Stimulated activated naive B cell treated with anti-CD40 and anti-IgM and Interleukin-4, amounts not matched to agents 10 μg/mL and 1 μg/mL and 100 μg/mL, for 72 hours (primary cell): Measurements from ENCODE around the gene GZMM.
A peak's percentile ranks its signal among the peaks of the same experiment; 100 is the strongest.

Experiments used
- ATAC-seq, 2 donors: fragments of 150-1000 bp; cut with Tn5 transposase; replicated peaks; 2 replicates each; pipeline ENCODE4 v1.10.0; 2021; ENCODE audit warnings: moderate library complexity in 1 of 2
- DNase-seq: peaks from one replicate; pipeline ENCODE4 v3.0.0; 2021
- H3K27ac Mint-ChIP-seq: one replicate; pipeline ENCODE4 v1.8.0; 2022; ENCODE audit warnings: mild to moderate bottlenecking, mixed read lengths
- H3K27me3 Mint-ChIP-seq, 2 donors: one replicate each; pipeline ENCODE4 v1.8.0; 2022; ENCODE audit warnings: mixed read lengths in 2 of 2
- H3K36me3 Mint-ChIP-seq, 2 donors: one replicate each; pipeline ENCODE4 v1.8.0; 2022; ENCODE audit warnings: mixed read lengths in 2 of 2, mild to moderate bottlenecking in 1 of 2
- H3K4me1 Mint-ChIP-seq, 2 donors: one replicate each; pipeline ENCODE4 v1.8.0; 2022; ENCODE audit warnings: mixed read lengths in 2 of 2, mild to moderate bottlenecking in 1 of 2
- H3K4me3 Mint-ChIP-seq, 2 donors: one replicate each; pipeline ENCODE4 v1.8.0; 2022; ENCODE audit warnings: mild to moderate bottlenecking in 2 of 2, mixed read lengths in 2 of 2, moderate library complexity in 1 of 2
- H3K9me3 Mint-ChIP-seq, 2 donors: one replicate each; pipeline ENCODE4 v1.8.0; 2022; ENCODE audit warnings: mixed read lengths in 2 of 2, mild to moderate bottlenecking in 1 of 2

Gene GZMM

GRCh38 chr19:519449-519865 is 24.4 kb upstream of the GZMM start:
- H3K27me3 Mint-ChIP-seq: peaks cover 0 to 5% of the 10 kb centered on the region in 2 donors
- peaks cover 3 to 5% of the 10 kb centered on the region in 2 donors for H3K4me1 Mint-ChIP-seq
- no peak overlapping the region for H3K27ac Mint-ChIP-seq
- peaks cover 0 to 2% of the 10 kb centered on the region in 2 donors for H3K9me3 Mint-ChIP-seq
- no peak for ATAC-seq
- H3K36me3 Mint-ChIP-seq: peaks cover 3 to 9% of the 10 kb centered on the region in 2 donors
- DNase-seq: no peak
- H3K4me3 Mint-ChIP-seq: no peak overlapping the region

GRCh38 chr19:522726-523125 is 21.1 kb upstream of the GZMM start:
- ATAC-seq (no peak), DNase-seq (no peak)
- Mint-ChIP-seq H3K4me3 (no peak overlapping the region), H3K36me3 (peaks cover 3 to 9% of the 10 kb centered on the region in 2 donors), H3K4me1 (peaks cover 0 to 2% of the 10 kb centered on the region in 2 donors), H3K27me3 (peaks cover 11 to 18% of the 10 kb centered on the region in 2 donors), H3K27ac (no peak overlapping the region), H3K9me3 (peaks cover 0 to 2% of the 10 kb centered on the region in 2 donors)

- no peak overlapping the region for H3K27ac Mint-ChIP-seq
- peaks cover 0 to 2% of the 10 kb centered on the region in 2 donors for H3K9me3 Mint-ChIP-seq
- H3K4me3 Mint-ChIP-seq: no peak overlapping the region
- ATAC-seq (no peak), DNase-seq (no peak)
- peaks cover 0 to 2% of the 10 kb centered on the region in 2 donors for H3K4me1 Mint-ChIP-seq
- peaks cover 3 to 9% of the 10 kb centered on the region in 2 donors for H3K36me3 Mint-ChIP-seq
- peaks cover 15 to 18% of the 10 kb centered on the region in 2 donors for H3K27me3 Mint-ChIP-seq
Measured at GRCh38 chr19:524062-524674, 19.7 kb upstream of the GZMM start.

GRCh38 chr19:525029-525428 is 18.8 kb upstream of the GZMM start:
- Mint-ChIP-seq H3K9me3 (peaks cover 0 to 2% of the 10 kb centered on the region in 2 donors), H3K27me3 (peaks cover 15 to 18% of the 10 kb centered on the region in 2 donors), H3K4me1 (peaks cover 1 to 2% of the 10 kb centered on the region in 2 donors), H3K36me3 (peaks cover 3 to 6% of the 10 kb centered on the region in 2 donors), H3K4me3 (no peak overlapping the region), H3K27ac (peak overlapping the region; percentile 85)
- DNase-seq (no peak), ATAC-seq (no peak)

- Mint-ChIP-seq H3K4me3 (no peak overlapping the region), H3K27ac (no peak overlapping the region), H3K4me1 (peaks cover 4 to 8% of the 10 kb centered on the region in 2 donors), H3K27me3 (peaks cover 15 to 17% of the 10 kb centered on the region in 2 donors), H3K9me3 (peaks cover 0 to 2% of the 10 kb centered on the region in 2 donors), H3K36me3 (peaks cover 2 to 4% of the 10 kb centered on the region in 2 donors)
- DNase-seq (no peak), ATAC-seq (no peak)
Measured at GRCh38 chr19:525857-526419, 17.9 kb upstream of the GZMM start.

- no peak for DNase-seq
- peaks cover 10 to 12% of the 10 kb centered on the region in 2 donors for H3K27me3 Mint-ChIP-seq
- peak; percentile 1 for ATAC-seq
Measured at GRCh38 chr19:530134-531008, 13.5 kb upstream of the GZMM start.

GRCh38 chr19:531009-531752 is 12.7 kb upstream of the GZMM start:
- H3K36me3 Mint-ChIP-seq: peaks cover 4 to 5% of the 10 kb centered on the region in 2 donors
- H3K9me3 Mint-ChIP-seq: no peaks in the 10 kb centered on the region
- ATAC-seq: peak; percentile 70 to 82
- peaks cover 15 to 31% of the 10 kb centered on the region in 2 donors for H3K4me1 Mint-ChIP-seq
- peak; percentile 82 for DNase-seq
- H3K27ac Mint-ChIP-seq: peak overlapping the region; percentile 91
- peak overlapping the region; percentile 86 to 91 for H3K4me3 Mint-ChIP-seq
- peaks cover 7 to 8% of the 10 kb centered on the region in 2 donors for H3K27me3 Mint-ChIP-seq

More at GRCh38 chr19:530134-531008, 13.5 kb upstream of the GZMM start:
- Mint-ChIP-seq H3K36me3 (peaks cover 3 to 4% of the 10 kb centered on the region in 2 donors), H3K4me3 (peak overlapping the region; percentile 86 to 91), H3K9me3 (no peaks in the 10 kb centered on the region), H3K4me1 (peaks cover 15 to 31% of the 10 kb centered on the region in 2 donors), H3K27ac (peak overlapping the region; percentile 91)

GRCh38 chr19:531753-532560 is 11.9 kb upstream of the GZMM start, which contains the start of gene CDC34:
CDC34 (plus strand) TSS chr19:531760; CDS start chr19:531932, 172 bp downstream.
- peak; percentile 41 to 44 for ATAC-seq
- Mint-ChIP-seq H3K9me3 (no peaks in the 10 kb centered on the region), H3K4me3 (peak within 1 kb of the TSS; percentile 86 to 91)

GRCh38 chr19:532561-533363 is 11.1 kb upstream of the GZMM start:
- peak overlapping the region; percentile 75 for H3K27ac Mint-ChIP-seq
- H3K4me1 Mint-ChIP-seq: peaks cover 15 to 31% of the 10 kb centered on the region in 2 donors
- ATAC-seq: peak; percentile 2 to 8

More at GRCh38 chr19:531753-532560, 11.9 kb upstream of the GZMM start, which contains the start of gene CDC34:
- Mint-ChIP-seq H3K27ac (peak within 1 kb of the TSS; percentile 91), H3K27me3 (peaks cover 4% of the 10 kb centered on the region in 2 donors), H3K4me1 (peaks cover 15 to 31% of the 10 kb centered on the region in 2 donors), H3K36me3 (peaks cover 4 to 5% of the 10 kb centered on the region in 2 donors)
- no peak for DNase-seq

GRCh38 chr19:533364-534058 is 10.3 kb upstream of the GZMM start:
- peak overlapping the region; percentile 67 for H3K27ac Mint-ChIP-seq
- H3K4me1 Mint-ChIP-seq: peaks cover 17 to 31% of the 10 kb centered on the region in 2 donors
- H3K27me3 Mint-ChIP-seq: peaks cover 0 to under 1% of the 10 kb centered on the region in 2 donors
- peaks cover 9 to 13% of the 10 kb centered on the region in 2 donors for H3K36me3 Mint-ChIP-seq
- ATAC-seq: no peak
- H3K9me3 Mint-ChIP-seq: no peaks in the 10 kb centered on the region
- peak overlapping the region; percentile 83 to 91 for H3K4me3 Mint-ChIP-seq
- DNase-seq: no peak

More at GRCh38 chr19:532561-533363, 11.1 kb upstream of the GZMM start:
- peak overlapping the region; percentile 83 to 91 for H3K4me3 Mint-ChIP-seq
- H3K36me3 Mint-ChIP-seq: peaks cover 4 to 6% of the 10 kb centered on the region in 2 donors
- H3K9me3 Mint-ChIP-seq: no peaks in the 10 kb centered on the region
- H3K27me3 Mint-ChIP-seq: peaks cover 0 to 4% of the 10 kb centered on the region in 2 donors
- DNase-seq: no peak

GRCh38 chr19:534088-534487 is 9.8 kb upstream of the GZMM start:
- no peak overlapping the region for H3K4me3 Mint-ChIP-seq

More at GRCh38 chr19:534088-534487, 9.8 kb upstream of the GZMM start:
- Mint-ChIP-seq H3K36me3 (peaks cover 14 to 17% of the 10 kb centered on the region in 2 donors), H3K9me3 (no peaks in the 10 kb centered on the region), H3K4me1 (peaks cover 17 to 31% of the 10 kb centered on the region in 2 donors), H3K27me3 (no peaks in the 10 kb centered on the region), H3K27ac (no peak overlapping the region)
- DNase-seq (no peak), ATAC-seq (no peak)
